NCI-H2196 treated with DMSO at 0.1 percent for 48 hours (cell line): ENCODE data around the gene LAMB2.

Source experiments
- DNase-seq: peaks from one replicate; lab custom pipeline; 2025; ENCODE audit not compliant: unreplicated experiment; lab: John Stamatoyannopoulos, UW

Gene LAMB2

DNA sequence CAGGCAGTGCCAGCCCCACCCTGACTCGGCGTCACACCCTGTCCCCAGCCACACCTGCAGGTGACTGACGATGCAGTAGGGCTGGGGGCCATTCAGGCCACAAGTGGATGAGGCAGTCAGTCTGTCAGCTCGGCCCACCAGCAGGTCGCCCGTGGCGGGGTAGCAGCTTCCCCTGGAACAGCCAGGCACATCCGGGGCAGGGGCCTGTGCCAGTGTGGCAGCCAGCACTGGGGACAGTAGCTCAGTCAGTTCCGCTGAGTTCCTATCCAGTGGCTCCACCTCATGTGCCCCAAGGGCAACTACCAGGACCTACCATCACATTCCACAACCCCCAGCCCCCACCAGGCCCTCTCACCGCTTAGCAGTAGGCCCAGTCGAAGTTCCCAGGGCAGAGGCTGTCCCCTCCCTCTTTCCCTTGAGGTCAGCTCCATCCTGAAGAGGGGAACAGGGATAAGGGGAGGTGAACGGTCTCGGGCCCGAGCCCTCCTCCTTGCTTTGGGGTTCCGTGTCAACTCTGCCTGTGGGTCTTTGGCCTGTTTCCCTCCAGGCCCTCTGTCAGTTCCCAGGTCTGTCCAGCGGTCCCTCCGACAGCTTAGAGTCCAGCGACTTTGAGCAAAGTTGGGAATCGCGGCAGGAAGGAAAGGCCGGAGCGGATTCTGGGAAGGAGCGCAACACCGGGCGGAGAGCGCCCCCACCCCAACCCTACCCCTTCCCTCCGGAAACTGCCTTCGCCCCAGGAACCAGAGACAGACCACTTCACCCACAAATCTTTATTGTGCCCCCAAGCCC is at the start of gene LAMB2:
Gene LAMB2 (minus strand): TSS at position 614 of the 789 bp plus-strand sequence. CDS start 183 bp downstream, at position 431.
- no peak for DNase-seq

DNA sequence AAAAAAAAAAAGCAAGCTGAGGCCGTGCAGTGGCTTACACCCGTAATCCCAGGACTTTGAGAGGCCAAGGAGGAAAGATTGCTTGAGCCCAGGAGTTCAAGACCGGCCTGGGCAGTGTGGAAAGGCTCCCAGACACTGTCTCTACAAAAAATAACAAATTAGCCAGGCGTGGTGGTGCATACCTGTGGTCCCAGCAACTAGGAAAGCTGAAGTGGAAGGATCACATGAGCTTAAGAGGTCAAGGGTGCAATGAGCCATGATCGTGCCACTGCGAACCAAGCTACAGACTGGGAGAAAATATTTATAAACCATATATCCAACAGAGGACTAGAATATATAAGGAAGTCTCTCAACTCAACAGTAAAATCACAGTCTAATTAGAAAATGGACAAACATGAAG is 48.5 kb upstream of the LAMB2 start:
- no peak for DNase-seq

DNA sequence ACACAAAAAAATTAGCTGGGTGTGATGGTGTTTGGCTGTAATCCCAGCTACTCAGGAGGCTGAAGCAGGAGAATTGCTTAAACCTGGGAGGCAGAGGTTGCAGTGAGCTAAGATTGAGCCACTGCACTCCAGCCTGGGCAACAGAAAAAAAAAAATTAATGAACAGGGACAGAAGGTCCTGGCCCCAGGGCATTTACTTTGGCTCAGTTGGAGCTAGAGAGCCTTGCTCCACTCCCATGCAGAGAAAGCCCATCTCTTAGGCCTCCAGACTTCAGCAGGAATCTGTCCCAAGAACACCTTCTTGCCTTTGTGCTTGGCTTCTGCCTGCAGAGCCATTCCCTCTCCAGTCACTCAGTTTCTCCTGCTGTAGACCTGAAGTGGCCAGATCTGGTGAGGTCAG is 47.3 kb upstream of the LAMB2 start:
- DNase-seq, result no peak

DNA sequence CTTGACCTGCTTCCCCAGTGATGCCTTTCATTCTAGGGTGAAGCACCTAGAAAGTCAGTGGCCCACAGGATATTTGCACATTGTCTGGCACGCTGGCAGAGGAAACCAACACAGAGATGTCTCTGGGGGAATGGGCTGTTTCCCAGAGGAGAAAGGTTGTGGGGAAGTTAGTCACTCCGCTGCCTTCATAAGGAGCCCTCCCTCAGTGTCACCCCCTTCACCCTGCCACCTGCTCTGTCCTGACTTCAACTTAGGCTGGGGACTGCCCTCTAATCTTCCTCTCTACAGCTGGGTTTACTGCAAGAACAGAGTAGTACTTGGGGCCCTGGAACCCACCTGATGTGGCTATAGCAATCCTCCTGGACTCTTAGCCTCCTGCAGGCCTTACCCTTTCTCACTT is 44.2 kb upstream of the LAMB2 start:
- DNase-seq, result no peak

DNA sequence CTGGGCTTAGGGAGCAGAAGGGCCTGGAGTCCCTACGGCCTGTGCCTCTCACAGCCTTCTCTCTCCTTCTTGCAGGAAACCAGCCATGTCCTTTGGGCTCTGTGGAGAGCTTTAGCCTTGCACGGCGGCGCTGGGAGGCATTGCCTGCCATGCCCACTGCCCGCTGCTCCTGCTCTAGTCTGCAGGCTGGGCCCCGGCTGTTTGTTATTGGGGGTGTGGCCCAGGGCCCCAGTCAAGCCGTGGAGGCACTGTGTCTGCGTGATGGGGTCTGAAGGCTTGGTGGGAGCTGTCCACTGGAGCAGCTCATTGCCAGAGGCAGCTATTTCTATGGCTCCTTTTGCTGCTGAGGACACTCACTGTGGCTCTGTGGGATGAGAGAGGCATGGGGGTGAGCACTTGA is 42.7 kb upstream of the LAMB2 start:
- DNase-seq, result no peak

DNA sequence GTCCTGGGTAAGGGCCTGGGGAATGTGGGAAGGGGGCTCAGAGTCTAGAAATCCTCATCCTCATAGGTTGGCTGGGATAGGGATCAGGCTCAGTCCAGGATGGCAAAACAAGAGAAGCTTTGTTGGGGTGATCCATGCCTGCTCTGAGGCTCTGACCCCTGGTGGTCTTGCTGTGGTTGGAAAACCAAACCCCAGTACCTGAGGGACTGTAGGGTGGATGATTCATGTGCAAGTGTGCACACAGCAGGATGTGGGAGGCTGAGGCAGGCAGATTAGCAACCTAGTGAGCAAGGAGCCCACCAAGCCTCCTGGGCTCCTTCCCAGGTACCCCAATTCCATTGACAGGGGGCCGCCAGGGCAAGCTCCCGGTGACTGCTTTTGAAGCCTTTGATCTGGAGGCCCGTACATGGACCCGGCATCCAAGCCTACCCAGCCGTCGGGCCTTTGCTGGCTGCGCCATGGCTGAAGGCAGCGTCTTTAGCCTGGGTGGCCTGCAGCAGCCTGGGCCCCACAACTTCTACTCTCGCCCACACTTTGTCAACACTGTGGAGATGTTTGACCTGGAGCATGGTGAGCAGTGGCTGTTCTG is 41.6 kb upstream of the LAMB2 start:
- DNase-seq, result no peak

DNA sequence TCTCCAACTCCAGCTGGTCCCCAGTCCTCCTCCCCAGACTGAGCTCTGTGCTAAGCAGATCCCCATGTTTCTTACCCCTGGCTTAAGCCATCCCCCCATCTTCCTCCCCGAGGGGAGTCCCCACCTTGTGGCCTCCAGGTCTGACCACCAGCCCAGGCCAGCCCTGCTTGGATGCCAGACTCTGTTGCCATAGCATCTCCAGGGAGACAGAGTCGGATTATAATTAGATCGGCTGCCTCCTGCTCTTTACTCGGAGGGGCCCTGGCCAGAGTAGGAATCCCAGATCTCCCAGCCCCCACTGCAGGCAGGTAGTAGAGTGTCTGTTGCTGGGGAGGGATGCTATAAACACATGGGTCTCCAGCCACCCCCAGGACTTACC is 40.9 kb upstream of the LAMB2 start:
- no peak for DNase-seq

DNA sequence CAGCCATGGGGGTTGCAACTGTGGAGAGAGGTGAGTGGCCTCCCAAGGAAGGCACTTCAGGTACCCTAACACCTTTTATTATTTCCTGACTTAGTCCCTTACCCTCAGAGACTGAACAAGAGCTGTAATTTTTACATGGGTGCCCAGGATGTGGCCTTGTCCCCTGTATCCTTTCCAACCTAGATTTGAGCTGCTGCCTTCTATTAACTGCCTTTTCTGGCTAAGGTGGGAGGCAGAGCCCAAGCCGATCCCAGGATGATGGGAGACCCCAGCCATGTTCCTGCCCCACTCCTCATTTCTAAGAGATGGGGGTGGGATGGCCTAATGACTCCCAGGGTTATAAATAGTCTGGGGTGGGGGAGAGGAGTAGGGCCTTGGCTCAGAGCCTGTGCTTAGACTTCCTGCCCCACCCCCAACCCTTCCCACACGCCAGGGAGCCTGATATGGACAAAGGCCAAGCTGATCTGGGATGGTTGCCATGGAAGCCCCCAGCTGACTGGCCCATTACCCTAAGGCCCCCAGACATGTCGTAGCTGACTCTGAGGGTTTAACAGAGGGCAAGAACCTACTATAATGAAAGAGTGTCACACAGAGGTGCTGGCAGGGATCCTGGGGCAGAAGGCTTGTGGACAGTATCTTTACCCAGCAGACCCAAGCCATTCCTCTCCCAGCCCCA is 40.4 kb upstream of the LAMB2 start:
- no peak for DNase-seq

DNA sequence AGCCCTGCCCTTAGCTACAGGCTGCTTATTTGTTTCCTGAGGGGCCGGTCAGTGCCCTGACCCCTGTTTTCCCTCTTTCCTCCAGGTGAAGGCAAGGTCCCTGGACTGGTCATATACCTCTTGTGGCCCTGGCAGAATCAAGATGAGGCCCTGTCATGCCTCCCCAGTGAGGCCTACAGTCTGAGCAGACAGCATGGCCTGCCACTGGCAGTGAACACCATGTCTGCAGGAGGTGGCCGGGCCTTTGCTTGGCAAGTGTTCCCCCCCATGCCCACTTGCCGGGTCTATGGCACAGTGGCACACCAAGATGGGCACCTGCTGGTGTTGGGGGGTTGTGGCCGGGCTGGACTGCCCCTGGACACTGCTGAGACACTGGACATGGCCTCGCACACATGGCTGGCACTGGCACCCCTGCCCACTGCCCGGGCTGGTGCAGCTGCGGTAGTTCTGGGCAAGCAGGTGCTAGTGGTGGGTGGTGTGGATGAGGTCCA is 39.7 kb upstream of the LAMB2 start:
- DNase-seq, result no peak

DNA sequence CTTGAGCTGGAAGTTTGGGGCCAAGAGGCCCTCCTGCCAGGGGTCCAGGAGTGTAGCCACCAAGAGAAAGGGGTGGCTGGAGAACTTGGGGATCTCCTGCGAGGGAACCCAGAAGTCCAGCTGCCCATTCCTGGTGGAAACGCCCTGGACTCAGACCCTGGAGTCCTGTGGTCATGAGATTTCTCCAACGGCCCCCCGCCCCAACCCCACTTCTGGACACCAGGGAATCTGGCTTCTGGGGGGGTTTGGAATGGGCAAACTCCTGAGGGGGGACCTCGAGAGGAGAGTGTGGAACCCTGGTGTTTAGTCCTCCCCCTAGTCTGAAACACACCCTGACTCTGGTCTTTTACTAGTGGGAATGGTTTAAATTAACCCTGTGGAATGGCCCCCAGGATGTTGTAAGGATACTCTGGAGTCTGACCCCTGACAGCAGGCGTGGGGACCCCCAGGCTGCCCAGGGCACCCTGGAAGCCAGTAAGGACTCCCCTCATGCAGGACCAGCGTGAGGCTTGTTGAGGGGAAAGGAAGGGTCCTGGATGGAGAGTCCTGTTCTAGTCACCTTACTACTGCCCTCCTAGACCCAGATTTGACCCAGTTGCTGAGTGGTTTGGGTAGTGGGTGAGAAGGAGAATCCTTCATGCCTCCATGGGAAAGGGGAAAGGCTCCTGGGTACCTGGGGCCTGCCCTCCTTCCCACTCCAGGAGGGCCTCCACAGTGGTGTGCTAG is 39.1 kb upstream of the LAMB2 start:
- no peak for DNase-seq

DNA sequence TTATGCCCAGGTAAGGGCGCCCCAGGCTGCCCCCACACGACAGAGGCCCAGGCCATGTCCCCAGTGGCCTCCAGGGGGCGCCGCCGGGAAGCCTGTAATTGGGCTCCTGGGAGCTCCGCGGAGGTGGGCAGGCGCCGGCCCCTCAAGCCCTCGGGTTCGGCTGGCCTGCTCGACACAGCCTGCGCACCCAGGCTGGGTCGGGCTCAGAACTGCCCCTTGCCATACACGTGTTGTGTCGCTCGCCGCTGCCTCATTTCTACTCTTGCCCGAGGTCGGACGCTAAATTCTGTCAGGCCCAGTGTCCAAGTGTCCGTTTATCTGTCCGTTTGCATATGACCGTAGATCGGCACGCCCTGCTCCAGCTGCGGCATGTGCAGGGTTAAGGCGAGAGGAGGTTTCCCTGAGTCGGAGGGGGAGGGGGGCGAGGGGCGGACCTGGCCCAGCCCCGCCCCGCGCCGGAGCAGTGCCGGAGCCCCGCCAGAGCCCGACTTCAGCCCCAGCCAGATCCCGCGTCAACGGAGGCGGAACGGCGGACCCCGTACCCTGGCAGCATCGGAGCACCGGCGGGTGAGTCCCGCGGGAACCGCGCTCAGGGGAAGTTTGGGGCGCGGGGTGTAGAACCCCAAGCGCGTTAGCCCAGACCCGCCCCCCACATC is 38.4 kb upstream of the LAMB2 start, which contains the start of gene KLHDC8B:
Gene KLHDC8B (plus strand): TSS at position 480 of the 656 bp plus-strand sequence. CDS start 1,172 bp downstream, outside the sequence.
- DNase-seq, result no peak

DNA sequence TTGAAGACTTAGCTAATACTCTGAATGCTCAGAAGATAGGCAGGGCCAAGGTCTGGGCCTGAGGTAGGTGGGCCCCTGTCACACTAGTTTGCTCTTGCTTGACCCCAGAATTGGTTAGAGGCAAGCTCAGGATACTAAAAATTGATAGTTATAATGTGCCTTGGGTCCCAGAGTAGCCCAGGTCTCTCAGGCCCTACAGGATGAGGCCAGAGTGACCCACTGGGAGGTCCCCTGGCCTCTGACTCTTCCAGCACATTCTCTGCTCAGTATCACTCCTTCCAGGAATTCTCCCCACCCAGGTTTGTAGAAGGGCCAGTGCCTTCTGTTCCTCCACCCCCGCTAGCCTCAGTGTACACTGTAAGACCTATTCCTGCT is 37.9 kb upstream of the LAMB2 start:
- no peak for DNase-seq

DNA sequence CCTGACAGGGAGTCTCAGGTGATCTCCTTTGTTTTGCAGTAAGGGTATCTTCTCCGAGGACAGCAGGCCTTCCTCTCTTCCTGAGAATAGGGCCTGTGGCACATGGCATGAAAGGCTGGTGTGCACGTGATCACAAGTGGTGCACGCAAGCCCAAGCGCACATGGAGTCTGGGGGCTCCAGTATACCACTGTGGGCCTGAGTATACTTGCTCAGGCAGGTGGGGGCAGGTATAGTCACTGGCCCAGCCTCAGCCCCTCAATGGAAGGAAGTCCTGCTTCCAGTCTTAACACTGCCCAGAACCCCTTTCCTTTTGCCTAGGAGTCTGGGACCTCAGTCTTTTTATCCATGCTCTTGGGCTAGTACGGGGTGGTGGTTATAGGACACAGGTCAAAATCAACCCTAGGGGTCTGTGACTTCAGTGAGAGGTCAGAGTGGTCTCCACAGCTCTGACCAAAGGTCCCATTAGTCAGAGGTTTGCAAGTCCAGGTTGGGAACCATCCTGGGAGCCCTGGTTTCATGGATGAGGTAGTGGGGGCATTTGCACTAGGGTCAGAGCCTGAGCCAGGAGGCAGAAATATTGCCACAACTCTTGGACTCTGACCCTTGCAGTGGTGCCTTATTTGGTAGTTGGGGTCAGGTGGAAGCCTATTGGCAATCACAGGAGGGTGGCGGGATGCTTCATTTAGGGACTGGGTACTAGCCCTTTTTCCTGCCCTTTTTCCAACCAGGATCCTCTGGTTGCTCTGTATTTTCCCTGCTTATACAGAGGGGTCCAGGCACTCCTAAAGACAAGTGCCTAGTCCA is 34.1 kb upstream of the LAMB2 start:
- no peak for DNase-seq

DNA sequence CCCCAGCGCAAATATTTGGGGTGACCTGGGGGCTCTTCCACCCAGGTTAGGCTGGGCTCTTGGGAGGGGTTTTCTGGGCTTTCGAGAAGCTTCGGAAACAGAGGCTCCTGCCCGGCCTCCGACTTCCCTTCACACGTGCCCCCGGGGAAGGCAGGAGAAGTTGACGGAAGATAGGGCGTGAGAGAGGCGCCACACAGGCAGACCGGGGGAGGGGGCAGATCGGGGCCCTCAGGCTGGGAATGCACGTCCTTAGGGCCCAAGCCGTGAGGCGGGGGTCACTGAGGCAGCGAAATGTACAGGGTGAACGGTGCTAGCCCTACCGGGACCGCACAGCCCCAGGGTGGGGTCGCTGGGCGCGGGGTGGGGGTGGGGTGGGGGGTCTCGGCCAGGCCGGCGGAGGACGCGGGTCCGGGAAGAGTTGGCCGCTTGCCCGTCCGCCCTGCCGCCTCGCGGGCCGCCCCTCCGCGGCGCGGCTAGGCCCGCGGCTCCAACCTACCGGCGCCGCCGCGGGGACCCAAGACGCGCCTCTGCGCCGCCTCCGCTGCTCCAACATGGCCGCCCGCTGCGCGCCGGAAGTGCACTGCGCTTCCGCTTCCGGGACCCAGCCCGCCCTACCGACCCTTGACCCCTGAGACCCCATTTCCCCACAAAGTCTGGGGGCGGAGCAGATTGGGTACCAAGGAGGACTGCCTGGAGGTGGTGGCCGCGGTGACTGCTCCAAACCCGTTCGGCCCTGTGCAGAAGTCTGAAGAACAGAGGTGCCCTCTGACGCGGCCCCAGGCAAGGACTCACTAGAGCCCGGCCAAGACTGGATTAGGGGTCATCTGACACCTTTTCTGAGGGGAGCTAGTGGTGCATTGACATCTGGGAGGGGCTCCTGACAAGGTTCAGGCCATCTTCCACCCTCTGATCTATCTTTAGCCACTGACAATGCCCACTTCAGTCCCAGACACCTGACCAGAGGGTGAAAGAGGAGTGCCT is 33.2 kb upstream of the LAMB2 start, which contains the start of gene CCDC71:
Gene CCDC71 (minus strand): TSS at position 561 of the 981 bp plus-strand sequence. CDS start 2,123 bp downstream, outside the sequence.
- no peak for DNase-seq

DNA sequence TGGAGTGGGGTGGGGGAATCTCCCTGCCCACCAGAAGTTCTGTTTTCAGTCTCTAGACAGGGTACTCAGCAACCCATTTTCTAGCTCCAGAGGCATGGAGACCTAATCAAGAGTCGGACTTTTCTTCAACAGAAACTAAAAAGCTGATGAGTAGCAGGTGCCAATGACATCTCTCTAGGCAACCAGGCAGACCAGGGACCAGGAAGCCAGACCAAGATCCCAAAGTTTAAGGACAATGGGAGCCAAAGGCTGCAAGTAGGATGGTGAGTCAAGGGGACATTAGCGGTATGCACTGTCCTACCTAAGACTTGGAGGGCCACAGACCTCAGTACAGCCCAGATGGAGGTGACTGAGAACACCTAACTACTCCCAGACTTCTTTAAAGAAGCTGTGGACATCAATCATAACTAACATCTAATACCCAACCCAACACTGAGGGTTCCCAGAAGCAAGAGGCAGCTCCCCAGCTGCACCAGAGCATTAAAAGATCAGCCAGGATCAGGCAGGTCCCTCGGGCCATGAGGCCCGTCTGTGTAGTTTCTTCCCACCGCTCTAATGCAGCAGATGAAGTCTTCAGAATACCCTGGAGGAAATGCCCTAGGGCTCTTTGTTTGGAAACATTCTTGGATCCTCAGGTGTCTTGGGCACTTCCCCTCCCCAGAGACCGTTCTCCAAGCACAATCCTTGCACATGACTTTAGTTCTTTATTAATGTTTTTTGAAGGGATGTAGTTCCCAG is 32.3 kb upstream of the LAMB2 start:
- DNase-seq, result no peak

DNA sequence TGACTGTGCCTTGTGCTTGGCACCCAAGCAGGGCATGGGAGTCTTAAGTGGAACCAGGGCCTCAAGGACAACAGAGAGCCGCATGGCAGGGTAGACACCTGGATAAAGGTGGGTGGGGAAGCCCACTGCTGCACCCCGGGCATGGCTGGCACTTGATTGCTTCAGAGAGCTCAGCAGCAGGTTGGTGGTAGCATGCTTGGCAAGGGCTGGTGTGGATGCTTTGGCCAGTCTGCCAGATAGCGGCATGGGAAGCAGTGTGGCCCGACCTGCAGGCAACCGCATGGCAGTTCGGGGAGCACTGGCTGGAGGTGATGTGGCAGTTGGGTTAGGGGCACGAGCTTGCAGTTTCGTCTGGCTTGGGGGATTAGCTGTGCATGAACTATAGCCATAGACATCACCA is 30.8 kb upstream of the LAMB2 start:
- DNase-seq, result no peak

DNA sequence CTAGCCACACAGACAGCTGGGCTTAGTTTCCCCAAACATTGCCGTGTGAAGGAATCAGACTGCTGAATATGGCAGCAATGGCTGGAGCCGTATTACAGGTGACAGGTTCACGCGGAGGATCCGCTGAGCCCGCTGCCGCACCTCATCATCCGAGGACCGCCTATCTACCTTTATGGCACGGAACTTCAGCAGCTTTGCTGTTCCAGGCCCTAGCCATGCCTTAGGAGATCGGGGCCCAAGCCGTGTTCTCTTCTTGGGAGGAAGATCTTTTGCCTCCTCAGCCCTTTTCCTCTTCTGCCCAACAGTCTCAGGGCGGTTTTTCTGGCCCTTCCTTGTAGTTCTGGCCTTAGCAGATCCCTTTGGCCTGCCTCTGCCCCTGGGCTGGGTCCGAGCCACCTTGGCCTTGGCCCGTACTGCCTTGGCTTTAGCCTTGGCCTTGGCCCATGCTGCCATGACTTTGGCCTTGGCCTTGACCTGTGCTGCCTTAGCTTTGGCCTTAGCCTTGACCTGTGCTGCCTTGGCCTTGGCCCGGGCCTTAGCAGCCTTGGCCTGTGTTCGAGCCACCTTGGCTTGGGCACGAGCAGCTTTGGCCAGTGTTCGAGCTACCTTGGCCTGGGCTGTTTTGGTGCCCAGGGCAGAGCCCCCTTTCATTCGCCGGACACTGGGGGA is 30.0 kb upstream of the LAMB2 start:
- no peak for DNase-seq
